ENCODE results near the gene COLEC12.

Gene COLEC12

DNA sequence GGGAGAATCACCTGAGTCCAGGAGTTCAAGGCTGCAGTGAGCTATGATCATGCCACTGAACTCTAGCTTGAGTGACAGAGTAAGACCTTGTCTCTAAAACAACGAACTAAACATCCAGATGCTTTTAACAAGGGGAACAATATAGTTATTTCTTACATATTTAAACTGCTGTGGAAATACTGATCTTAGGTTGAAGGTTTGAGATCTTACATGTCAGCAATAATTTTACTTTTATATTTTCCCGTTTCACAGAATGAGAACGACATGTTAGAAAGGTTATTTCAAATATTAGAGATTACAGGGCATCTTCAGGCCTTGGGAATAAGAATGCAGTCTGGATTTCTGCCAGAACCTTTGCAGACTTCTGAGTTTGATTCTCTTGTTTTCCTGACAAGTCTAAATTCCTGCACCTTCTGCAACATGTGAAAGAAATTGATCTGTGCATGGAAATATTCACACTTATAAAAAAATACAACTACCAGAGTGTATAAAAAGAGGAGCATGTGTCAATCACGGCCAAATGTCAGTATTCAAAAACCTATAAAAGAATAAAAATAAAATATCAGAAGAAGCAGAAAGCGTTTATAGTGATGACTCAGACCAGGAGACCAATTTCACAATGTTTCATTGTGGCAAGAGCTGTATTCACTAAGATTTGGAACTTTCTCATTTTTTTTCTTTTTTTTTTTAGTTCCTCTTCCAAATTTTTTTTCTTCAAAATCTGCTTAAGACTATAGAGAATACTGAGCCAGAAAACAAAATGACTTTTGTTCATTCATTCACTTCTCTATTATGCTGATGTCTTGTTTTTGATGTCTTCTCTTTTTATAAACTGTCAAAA lies 29.6 kb downstream of the COLEC12 start:
- peak; percentile 67 for DNase-seq (ENCODE audit: low read depth)
- TF ChIP-seq, protein P1, sequence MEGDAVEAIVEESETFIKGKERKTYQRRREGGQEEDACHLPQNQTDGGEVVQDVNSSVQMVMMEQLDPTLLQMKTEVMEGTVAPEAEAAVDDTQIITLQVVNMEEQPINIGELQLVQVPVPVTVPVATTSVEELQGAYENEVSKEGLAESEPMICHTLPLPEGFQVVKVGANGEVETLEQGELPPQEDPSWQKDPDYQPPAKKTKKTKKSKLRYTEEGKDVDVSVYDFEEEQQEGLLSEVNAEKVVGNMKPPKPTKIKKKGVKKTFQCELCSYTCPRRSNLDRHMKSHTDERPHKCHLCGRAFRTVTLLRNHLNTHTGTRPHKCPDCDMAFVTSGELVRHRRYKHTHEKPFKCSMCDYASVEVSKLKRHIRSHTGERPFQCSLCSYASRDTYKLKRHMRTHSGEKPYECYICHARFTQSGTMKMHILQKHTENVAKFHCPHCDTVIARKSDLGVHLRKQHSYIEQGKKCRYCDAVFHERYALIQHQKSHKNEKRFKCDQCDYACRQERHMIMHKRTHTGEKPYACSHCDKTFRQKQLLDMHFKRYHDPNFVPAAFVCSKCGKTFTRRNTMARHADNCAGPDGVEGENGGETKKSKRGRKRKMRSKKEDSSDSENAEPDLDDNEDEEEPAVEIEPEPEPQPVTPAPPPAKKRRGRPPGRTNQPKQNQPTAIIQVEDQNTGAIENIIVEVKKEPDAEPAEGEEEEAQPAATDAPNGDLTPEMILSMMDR (IDR thresholded peaks at IDR 0.05; ENCODE audit: control insufficient read depth, insufficient read depth, low read depth, low read length, missing control alignments), result no peak
- H3K4me3 ChIP-seq (ENCODE audit: control insufficient read depth, low read depth, low read length), result no peak overlapping the region

DNA sequence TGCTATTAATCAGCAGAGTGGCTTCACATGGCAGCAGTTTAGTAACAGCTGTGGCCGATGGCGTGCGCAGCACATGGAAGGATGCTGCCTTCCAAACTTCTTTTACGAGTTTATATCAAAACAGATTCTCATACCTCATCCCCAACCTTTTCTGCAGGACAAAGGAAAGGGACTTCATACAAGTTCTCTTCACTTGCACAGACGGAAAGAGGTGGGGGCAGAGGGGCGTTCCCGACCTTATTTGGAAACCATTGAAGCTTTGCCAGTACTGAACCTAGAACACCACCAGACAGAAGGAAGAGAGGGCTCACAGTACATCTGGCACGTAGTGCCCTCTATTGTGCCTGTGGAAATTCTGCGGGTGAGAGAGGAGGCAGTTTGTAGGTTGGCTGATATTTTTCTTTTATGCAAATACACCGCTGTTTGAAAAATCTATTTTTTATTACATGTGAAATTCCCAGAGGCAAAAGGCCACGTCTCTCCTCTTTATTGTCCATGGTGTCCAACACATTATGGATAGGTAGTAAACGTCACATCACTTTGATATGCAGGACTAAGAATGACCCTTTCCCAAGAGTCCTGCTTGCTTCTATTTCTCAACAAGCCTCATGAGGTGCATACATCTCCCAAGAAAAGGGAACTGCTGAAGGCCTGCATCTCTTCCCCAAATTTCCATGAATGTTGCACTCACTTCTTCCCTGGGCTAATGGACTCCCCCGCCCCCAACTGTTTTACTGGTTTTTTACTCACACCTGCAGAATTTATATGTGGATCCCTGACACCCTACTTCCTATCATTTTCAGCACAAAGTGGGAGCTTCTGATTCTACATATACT lies 31.3 kb downstream of the COLEC12 start:
- TF ChIP-seq, protein P1 (IDR thresholded peaks at IDR 0.05; ENCODE audit: control insufficient read depth, insufficient read depth, low read depth, low read length, missing control alignments), result no peak
- no peak for DNase-seq (ENCODE audit: low read depth)
- H3K4me3 ChIP-seq (ENCODE audit: control insufficient read depth, low read depth, low read length), result no peak overlapping the region

DNA sequence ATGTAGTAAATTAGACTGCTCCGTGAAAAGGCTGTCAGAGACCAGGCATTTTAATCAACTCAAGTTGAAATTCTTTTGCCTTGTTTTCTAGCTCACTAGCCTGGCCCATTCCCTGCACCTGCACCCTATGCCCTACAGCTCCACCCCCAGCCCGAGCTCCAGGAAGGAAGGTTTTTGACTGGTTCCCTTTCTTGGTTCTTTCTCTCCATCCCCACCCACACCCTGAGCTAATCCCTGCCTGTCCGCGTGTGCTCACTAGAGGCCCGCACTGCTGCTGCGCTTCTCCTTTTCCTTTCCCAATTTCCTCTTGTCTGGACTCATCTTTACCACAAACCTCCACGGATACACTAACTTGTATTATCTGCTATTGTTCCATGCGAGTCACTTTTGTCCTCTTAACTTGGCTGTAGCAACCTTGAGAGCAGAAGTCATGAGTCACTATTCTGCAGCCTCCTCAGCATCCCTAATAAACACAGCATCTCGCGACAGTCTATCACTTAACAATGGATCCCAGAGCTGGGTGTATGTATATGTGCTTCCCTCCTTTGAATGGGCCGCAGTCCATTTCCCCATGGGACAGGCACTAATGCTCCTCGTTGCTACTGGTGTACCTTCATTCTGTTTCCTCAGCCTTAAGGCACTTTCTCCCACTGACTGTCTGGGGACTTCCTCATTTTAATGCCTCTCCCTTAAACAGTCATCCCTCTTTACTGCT lies 36.5 kb downstream of the COLEC12 start:
- DNase-seq (ENCODE audit: low read depth), result no peak
- H3K4me3 ChIP-seq (ENCODE audit: control insufficient read depth, low read depth, low read length), result no peak overlapping the region
- TF ChIP-seq, protein P1 (IDR thresholded peaks at IDR 0.05; ENCODE audit: control insufficient read depth, insufficient read depth, low read depth, low read length, missing control alignments), result no peak

DNA sequence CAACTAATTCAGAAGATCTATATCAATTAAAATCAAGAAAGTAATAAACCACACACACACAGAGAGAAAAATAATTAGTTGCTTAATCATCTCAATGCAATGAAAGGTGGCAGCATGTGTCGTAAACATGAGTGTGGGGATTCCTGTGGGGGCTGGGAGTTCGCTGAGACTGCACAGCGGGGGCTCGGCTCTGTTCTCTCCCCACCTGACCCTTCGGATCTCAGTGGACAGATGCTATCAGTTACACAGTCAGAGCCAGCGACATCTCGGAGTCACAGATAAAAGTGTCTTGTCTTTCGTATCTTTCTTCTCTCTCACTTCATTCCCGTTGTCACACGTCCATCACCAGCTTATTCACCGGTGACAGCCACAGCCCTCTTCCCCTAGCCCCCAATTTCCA lies 37.1 kb downstream of the COLEC12 start:
- TF ChIP-seq, protein P1 (IDR thresholded peaks at IDR 0.05; ENCODE audit: control insufficient read depth, insufficient read depth, low read depth, low read length, missing control alignments), result no peak
- no peak overlapping the region for H3K4me3 ChIP-seq (ENCODE audit: control insufficient read depth, low read depth, low read length)
- no peak for DNase-seq (ENCODE audit: low read depth)

DNA sequence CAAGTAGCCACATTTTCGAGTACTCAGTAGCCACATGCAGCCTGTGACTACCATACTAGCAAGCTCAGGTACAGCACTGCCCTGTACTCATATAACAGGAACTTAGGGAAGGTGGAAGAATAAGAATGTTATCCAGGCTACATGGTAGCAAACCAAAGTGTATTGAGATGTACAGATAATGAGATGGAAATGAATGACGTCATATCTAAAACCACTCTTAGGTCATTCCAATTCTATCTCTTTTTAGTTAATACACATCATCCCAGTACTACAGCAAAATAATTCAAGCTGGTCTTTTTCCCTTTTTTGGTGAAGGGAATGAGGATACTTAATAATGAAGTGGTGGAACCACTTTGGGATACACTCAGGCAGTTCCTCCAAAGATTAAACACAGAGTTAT lies 38.7 kb downstream of the COLEC12 start:
- TF ChIP-seq, protein P1 (IDR thresholded peaks at IDR 0.05; ENCODE audit: control insufficient read depth, insufficient read depth, low read depth, low read length, missing control alignments), result no peak
- no peak overlapping the region for H3K4me3 ChIP-seq (ENCODE audit: control insufficient read depth, low read depth, low read length)
- DNase-seq (ENCODE audit: low read depth), result no peak

DNA sequence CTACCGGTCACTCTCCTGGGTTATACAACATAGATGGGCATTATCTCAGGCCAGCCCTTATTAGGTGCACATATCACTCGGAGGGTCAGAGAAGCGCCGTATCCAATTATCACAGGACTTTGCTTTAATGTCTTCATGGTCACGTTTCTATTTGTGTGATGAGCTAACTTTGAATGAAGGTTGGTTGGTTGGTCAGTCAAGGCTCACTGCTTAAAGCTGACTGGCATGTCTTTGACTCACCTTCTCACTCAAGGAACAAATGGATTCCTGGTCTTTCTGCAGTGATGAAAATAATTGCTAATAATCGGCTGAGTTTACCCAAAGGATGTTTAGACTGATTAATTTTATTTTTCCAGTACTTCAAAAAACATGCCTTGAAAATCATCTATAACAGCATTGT lies 39.7 kb downstream of the COLEC12 start:
- TF ChIP-seq, protein P1 (IDR thresholded peaks at IDR 0.05; ENCODE audit: control insufficient read depth, insufficient read depth, low read depth, low read length, missing control alignments), result no peak
- DNase-seq (ENCODE audit: low read depth), result no peak
- H3K4me3 ChIP-seq (ENCODE audit: control insufficient read depth, low read depth, low read length), result no peak overlapping the region
